Smooth muscle cell (in vitro differentiated cells): Measurements from ENCODE around the gene ZDHHC13. TPM values are rescaled to one million over a fixed set of nuclear protein-coding genes. Genes with fewer than 3 reads are reported as not detected.

Experiments used
- DNase-seq: peaks from one replicate; lab custom pipeline; 2025; ENCODE audit not compliant: unreplicated experiment; lab: John Stamatoyannopoulos, UW
- H2AFZ ChIP-seq: fragments of 200-600 bp; sonication (generic); 2 replicates; pipeline ENCODE4 v1.6.0; 2016; ENCODE audit warnings: antibody characterized with exemption, low read depth, mild to moderate bottlenecking
- H3F3A ChIP-seq: fragments of 200-600 bp; sonication (generic); 2 replicates; pipeline ENCODE4 v1.6.0; 2017; ENCODE audit warnings: antibody characterized with exemption, low read depth
- H3K27ac ChIP-seq: fragments of 200-600 bp; sonication (generic); 2 replicates; pipeline ENCODE4 v1.5.1; 2016; ENCODE audit warnings: low read depth, mild to moderate bottlenecking
- H3K27me3 ChIP-seq: fragments of 200-600 bp; sonication (generic); 2 replicates; pipeline ENCODE4 v1.6.1; 2016; ENCODE audit warnings: low read depth, mild to moderate bottlenecking
- H3K36me3 ChIP-seq: fragments of 200-600 bp; sonication (generic); 2 replicates; pipeline ENCODE4 v1.5.1; 2016; ENCODE audit warnings: low read depth
- H3K4me1 ChIP-seq: fragments of 200-600 bp; sonication (generic); 2 replicates; pipeline ENCODE4 v1.5.1; 2016; ENCODE audit warnings: low read depth
- H3K4me2 ChIP-seq: fragments of 200-600 bp; sonication (generic); 2 replicates; pipeline ENCODE4 v1.6.0; 2016; ENCODE audit warnings: mild to moderate bottlenecking
- H3K4me3 ChIP-seq: fragments of 200-600 bp; sonication (generic); 2 replicates; pipeline ENCODE4 v1.5.1; 2016; ENCODE audit warnings: mild to moderate bottlenecking
- H3K79me2 ChIP-seq: fragments of 200-600 bp; sonication (generic); 2 replicates; pipeline ENCODE4 v1.6.0; 2016; ENCODE audit warnings: low read depth, mild to moderate bottlenecking
- H3K9ac ChIP-seq: fragments of 200-600 bp; sonication (generic); 2 replicates; pipeline ENCODE4 v1.6.0; 2016; ENCODE audit warnings: low read depth
- H3K9me3 ChIP-seq: fragments of 200-600 bp; sonication (generic); replicated peaks from 2 replicates; pipeline ENCODE4 v1.5.1; 2016; ENCODE audit warnings: low read depth
- H4K20me1 ChIP-seq: fragments of 200-600 bp; sonication (generic); 2 replicates; pipeline ENCODE4 v1.6.0; 2016; ENCODE audit warnings: low read depth
- WGBS: methylation state at CpG from one replicate; pipeline ENCODE4 v1.1.7; 2016; ENCODE audit warnings: low lambda C conversion rate; 5-methylcytosine and 5-hydroxymethylcytosine counted together
- polyA plus RNA-seq: library from polyadenylated mRNA; unstranded; fragments of >200 nt; fragmentation: Nextera tagmentation; extraction: Ambion mirVana; gene quantifications from 2 replicates; pipeline ENCODE4 v1.2.1, GENCODE V29; 2016
- total RNA-seq: library from RNA; depleted of rRNA; stranded (reverse); fragments of >200 nt; gene quantifications from 2 replicates; pipeline ENCODE4 v1.2.3, GENCODE V29; 2014
- TF ChIP-seq, protein P1 (sequence below): fragments of 200-600 bp; sonication (generic); IDR thresholded peaks from 2 replicates; pipeline ENCODE4 v1.5.1; 2017; ENCODE audit warnings: borderline replicate concordance, mild to moderate bottlenecking, antibody characterized with exemption; ENCODE audit not compliant: insufficient read depth, poor library complexity, severe bottlenecking

Gene ZDHHC13
- total and polyA plus RNA-seq, 2 experiments from 2014 or later: 12.8 to 17.3 TPM

DNA sequence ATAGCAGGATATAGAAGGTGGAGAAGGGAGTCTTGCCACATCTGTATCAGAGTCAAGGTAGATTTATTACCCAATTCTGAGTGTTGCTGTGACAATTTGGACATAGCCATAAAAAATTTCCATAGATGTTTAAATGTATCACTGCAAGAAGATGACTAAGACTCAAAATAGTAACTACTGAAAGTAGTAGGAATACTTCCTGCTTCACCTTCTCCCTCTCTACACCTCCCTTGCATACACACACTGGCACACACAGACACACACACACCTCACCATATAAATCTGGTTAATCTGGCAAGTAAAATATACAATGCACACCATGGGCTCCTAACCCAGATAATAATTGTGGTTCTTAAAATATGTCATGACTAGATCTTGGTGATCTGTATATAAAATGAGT is 5.2 kb upstream of the ZDHHC13 start:
- TF ChIP-seq, protein P1, sequence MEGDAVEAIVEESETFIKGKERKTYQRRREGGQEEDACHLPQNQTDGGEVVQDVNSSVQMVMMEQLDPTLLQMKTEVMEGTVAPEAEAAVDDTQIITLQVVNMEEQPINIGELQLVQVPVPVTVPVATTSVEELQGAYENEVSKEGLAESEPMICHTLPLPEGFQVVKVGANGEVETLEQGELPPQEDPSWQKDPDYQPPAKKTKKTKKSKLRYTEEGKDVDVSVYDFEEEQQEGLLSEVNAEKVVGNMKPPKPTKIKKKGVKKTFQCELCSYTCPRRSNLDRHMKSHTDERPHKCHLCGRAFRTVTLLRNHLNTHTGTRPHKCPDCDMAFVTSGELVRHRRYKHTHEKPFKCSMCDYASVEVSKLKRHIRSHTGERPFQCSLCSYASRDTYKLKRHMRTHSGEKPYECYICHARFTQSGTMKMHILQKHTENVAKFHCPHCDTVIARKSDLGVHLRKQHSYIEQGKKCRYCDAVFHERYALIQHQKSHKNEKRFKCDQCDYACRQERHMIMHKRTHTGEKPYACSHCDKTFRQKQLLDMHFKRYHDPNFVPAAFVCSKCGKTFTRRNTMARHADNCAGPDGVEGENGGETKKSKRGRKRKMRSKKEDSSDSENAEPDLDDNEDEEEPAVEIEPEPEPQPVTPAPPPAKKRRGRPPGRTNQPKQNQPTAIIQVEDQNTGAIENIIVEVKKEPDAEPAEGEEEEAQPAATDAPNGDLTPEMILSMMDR: no peak
- no peaks in the 10 kb centered on the region for H3K27me3 ChIP-seq
- no peak for DNase-seq

GRCh38 chr11:19116276-19116970 is 545 bp upstream of the ZDHHC13 start:
- TF ChIP-seq, protein P1: no peak
- H3K9ac ChIP-seq: no peak overlapping the region
- H3K4me3 ChIP-seq: peak overlapping the region; percentile 89

More for the DNA sequence above, 5.2 kb upstream of the ZDHHC13 start:
- Histone ChIP-seq H3K9me3 (no peaks in the 10 kb centered on the region), H4K20me1 (no peaks in the 10 kb centered on the region), H2AFZ (no peak overlapping the region), H3K9ac (no peak overlapping the region), H3K4me2 (no peak overlapping the region), H3K4me1 (no peaks in the 10 kb centered on the region), H3K27ac (no peak overlapping the region), H3K79me2 (no peaks in the 10 kb centered on the region), H3K36me3 (no peaks in the 10 kb centered on the region), H3F3A (no peaks in the 10 kb centered on the region), H3K4me3 (no peak overlapping the region)

GRCh38 chr11:19117760-19118097 is 761 bp downstream of the ZDHHC13 start:
- peaks cover 10% of the 10 kb centered on the region for H4K20me1 ChIP-seq
- peaks cover 16% of the 10 kb centered on the region for H3K79me2 ChIP-seq
- H3K36me3 ChIP-seq: no peaks in the 10 kb centered on the region
- peak overlapping the region; percentile 89 for H3K4me3 ChIP-seq
- H3K9me3 ChIP-seq: no peaks in the 10 kb centered on the region
- H2AFZ ChIP-seq: peak overlapping the region; percentile 88
- H3K4me2 ChIP-seq: peak overlapping the region; percentile 94
- WGBS: 13% methylated on average over 7 of the region's 7 CpGs
- DNase-seq: no peak
- no peaks in the 10 kb centered on the region for H3F3A ChIP-seq
- no peak overlapping the region for H3K27ac ChIP-seq
- H3K27me3 ChIP-seq: no peaks in the 10 kb centered on the region
- TF ChIP-seq, protein P1: no peak
- H3K4me1 ChIP-seq: peaks cover 5% of the 10 kb centered on the region
- H3K9ac ChIP-seq: peak overlapping the region; percentile 11

More at GRCh38 chr11:19116276-19116970, 545 bp upstream of the ZDHHC13 start:
- DNase-seq: no peak
- Histone ChIP-seq H3K27ac (no peak overlapping the region), H3F3A (no peaks in the 10 kb centered on the region), H3K36me3 (no peaks in the 10 kb centered on the region), H3K79me2 (peaks cover 12% of the 10 kb centered on the region), H4K20me1 (peaks cover 4% of the 10 kb centered on the region), H3K27me3 (no peaks in the 10 kb centered on the region), H3K9me3 (no peaks in the 10 kb centered on the region), H3K4me1 (peaks cover 5% of the 10 kb centered on the region), H3K4me2 (peak overlapping the region; percentile 94), H2AFZ (peak overlapping the region; percentile 88)
- 42% methylated on average over 15 of the region's 16 CpGs for WGBS

DNA sequence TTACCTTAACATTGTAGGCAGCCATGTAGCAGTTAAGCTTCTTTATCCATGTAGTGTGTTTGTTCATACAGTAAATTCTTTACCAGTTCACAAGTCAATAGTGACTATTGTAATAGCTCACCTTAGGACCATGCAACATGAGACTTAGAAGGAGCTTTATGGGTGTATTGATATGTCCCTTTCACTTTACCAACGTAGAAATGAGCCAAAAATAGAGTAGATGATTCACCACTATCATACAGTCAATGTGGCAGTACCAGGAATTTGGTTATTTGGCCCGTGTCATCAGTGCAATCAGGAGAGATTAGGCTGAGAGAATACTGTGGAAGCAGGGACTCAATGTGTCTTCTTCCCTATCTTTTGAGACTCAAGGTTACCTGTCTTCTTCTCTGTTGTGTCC is 4.7 kb downstream of the ZDHHC13 start:
- DNase-seq: no peak

More for the DNA sequence above, 4.7 kb downstream of the ZDHHC13 start:
- H3K27me3 ChIP-seq: no peaks in the 10 kb centered on the region
- H3K36me3 ChIP-seq: no peaks in the 10 kb centered on the region
- H4K20me1 ChIP-seq: peaks cover 15% of the 10 kb centered on the region
- H3K27ac ChIP-seq: no peak overlapping the region
- TF ChIP-seq, protein P1: no peak
- H3F3A ChIP-seq: no peaks in the 10 kb centered on the region
- no peak overlapping the region for H3K4me2 ChIP-seq
- no peaks in the 10 kb centered on the region for H3K9me3 ChIP-seq
- peaks cover 21% of the 10 kb centered on the region for H3K79me2 ChIP-seq
- WGBS: 60% methylated on average over 2 of the region's 2 CpGs
- no peak overlapping the region for H3K4me3 ChIP-seq
- H3K4me1 ChIP-seq: peaks cover 5% of the 10 kb centered on the region
- H3K9ac ChIP-seq: no peak overlapping the region
- H2AFZ ChIP-seq: no peak overlapping the region
